Ishikawa (cell line): Measurements from ENCODE around the gene SLC35G6.

Experiments used
- CEBPB ChIP-seq: IDR thresholded peaks from 2 replicates; pipeline ENCODE4 v1.6.1; 2012
- CREB1 ChIP-seq: IDR thresholded peaks from 2 replicates; pipeline ENCODE4 v1.6.1; 2012; ENCODE audit warnings: low read depth
- EGR1 ChIP-seq: IDR thresholded peaks from 2 replicates; pipeline ENCODE4 v1.6.1; 2012
- EP300 ChIP-seq: IDR thresholded peaks from 2 replicates; pipeline ENCODE4 v1.6.1; 2012; ENCODE audit warnings: borderline replicate concordance
- FOXM1 ChIP-seq: IDR thresholded peaks from 2 replicates; pipeline ENCODE4 v1.6.1; 2012; ENCODE audit warnings: low read depth, borderline replicate concordance
- MAX ChIP-seq: IDR thresholded peaks from 2 replicates; pipeline ENCODE4 v1.6.1; 2012
- NFIC ChIP-seq: IDR thresholded peaks from 2 replicates; pipeline ENCODE4 v1.6.1; 2012
- RAD21 ChIP-seq: IDR thresholded peaks from 2 replicates; pipeline ENCODE4 v1.6.1; 2012; ENCODE audit warnings: low read depth
- REST ChIP-seq: IDR thresholded peaks from 2 replicates; pipeline ENCODE4 v1.6.1; 2012; ENCODE audit warnings: low read depth, mild to moderate bottlenecking
- TAF1 ChIP-seq: IDR thresholded peaks from 2 replicates; pipeline ENCODE4 v1.6.1; 2012; ENCODE audit warnings: low read depth, mild to moderate bottlenecking
- TCF12 ChIP-seq: IDR thresholded peaks from 2 replicates; pipeline ENCODE4 v1.6.1; 2012; ENCODE audit warnings: low read depth
- TEAD4 ChIP-seq: IDR thresholded peaks from 2 replicates; pipeline ENCODE4 v1.6.1; 2012
- USF1 ChIP-seq: IDR thresholded peaks from 2 replicates; pipeline ENCODE4 v1.6.1; 2012
- YY1 ChIP-seq: IDR thresholded peaks from 2 replicates; pipeline ENCODE4 v1.6.1; 2012; ENCODE audit warnings: low read depth
- ZBTB7A ChIP-seq: IDR thresholded peaks from 2 replicates; pipeline ENCODE4 v1.6.1; 2012; ENCODE audit warnings: low read depth

Gene SLC35G6

GRCh38 chr17:7508846-7509245 lies 27.6 kb downstream of the SLC35G6 start:
- TF ChIP-seq REST, result no peak
- no peak for TF ChIP-seq EP300
- no peak for TF ChIP-seq USF1
- no peak for TF ChIP-seq TEAD4
- TF ChIP-seq YY1, result no peak
- no peak for TF ChIP-seq MAX
- no peak for TF ChIP-seq NFIC
- TF ChIP-seq CREB1, result no peak
- TF ChIP-seq TAF1, result no peak
- no peak for TF ChIP-seq FOXM1
- TF ChIP-seq TCF12, result no peak
- no peak for TF ChIP-seq ZBTB7A
- no peak for TF ChIP-seq EGR1
- no peak for TF ChIP-seq RAD21
- no peak for TF ChIP-seq CEBPB

- TF ChIP-seq YY1 (no peak), NFIC (no peak), USF1 (no peak), REST (no peak), ZBTB7A (no peak), EP300 (no peak), TEAD4 (no peak), MAX (no peak), TCF12 (no peak), RAD21 (no peak), CREB1 (no peak), EGR1 (no peak), TAF1 (no peak)
Measured at GRCh38 chr17:7509937-7510336, 28.7 kb downstream of the SLC35G6 start.

GRCh38 chr17:7511108-7511507 lies 29.9 kb downstream of the SLC35G6 start:
- TF ChIP-seq TAF1 (no peak), MAX (no peak), YY1 (no peak), REST (no peak), EP300 (no peak), CEBPB (no peak), EGR1 (no peak), NFIC (no peak), TEAD4 (no peak), CREB1 (no peak), RAD21 (no peak), TCF12 (no peak), FOXM1 (no peak), USF1 (no peak), ZBTB7A (no peak)

- no peak for TF ChIP-seq RAD21
- no peak for TF ChIP-seq EGR1
- no peak for TF ChIP-seq FOXM1
- TF ChIP-seq CREB1, result no peak
- TF ChIP-seq USF1, result no peak
- TF ChIP-seq REST, result no peak
- TF ChIP-seq TEAD4, result no peak
- TF ChIP-seq TAF1, result no peak
- no peak for TF ChIP-seq EP300
- no peak for TF ChIP-seq NFIC
- TF ChIP-seq ZBTB7A, result no peak
- TF ChIP-seq CEBPB, result no peak
- no peak for TF ChIP-seq MAX
- TF ChIP-seq TCF12, result no peak
- no peak for TF ChIP-seq YY1
Measured at GRCh38 chr17:7512105-7512504, 30.9 kb downstream of the SLC35G6 start.
